Prostate gland (tissue), 2 donors: ENCODE results near the gene TAF4. TPM values are rescaled to one million over a fixed set of nuclear protein-coding genes. Genes with fewer than 3 reads are reported as not detected.
"Not testable (repeated sequence)": the region's sequence is repeated elsewhere in the genome, so short reads cannot be mapped to it uniquely, and the experiment has no call there.

ENCODE experiments used
- DNase-seq: peaks from one replicate; pipeline ENCODE4 v3.0.0-alpha.2; 2019; ENCODE audit warnings: low spot score
- H3K27ac ChIP-seq, 2 donors: fragments of 200-600 bp; sonication (generic); 2 replicates each; pipeline ENCODE4 v1.5.1; 2017 to 2019
- H3K27me3 ChIP-seq: fragments of 200-600 bp; sonication (generic); replicated peaks from 2 replicates; pipeline ENCODE4 v1.5.1; 2019; ENCODE audit not compliant: insufficient read depth
- H3K36me3 ChIP-seq, 2 donors: fragments of 200-600 bp; sonication (generic); 1 replicate in 1 of 2; 2 replicates in 1 of 2; pipeline versions ENCODE4 v1.5.1 to v1.8.1; 2017 to 2019
- H3K4me1 ChIP-seq: fragments of 200-600 bp; sonication (generic); replicated peaks from 2 replicates; pipeline ENCODE4 v1.5.1; 2019
- H3K4me3 ChIP-seq, 2 donors: fragments of 200-600 bp; sonication (generic); 2 replicates each; pipeline ENCODE4 v1.5.1; 2017 to 2019
- H3K9me3 ChIP-seq: fragments of 200-600 bp; sonication (generic); 2 replicates; pipeline ENCODE4 v1.5.1; 2017
- POLR2A ChIP-seq: fragments of 450-650 bp; IDR thresholded peaks from one replicate; pipeline ENCODE4 v1.6.1; 2016; ENCODE audit warnings: antibody characterized with exemption, mild to moderate bottlenecking
- POLR2AphosphoS5 ChIP-seq: sonication (generic); formaldehyde crosslinking; IDR thresholded peaks from one replicate; pipeline ENCODE4 v1.6.1; 2017; ENCODE audit warnings: antibody characterized with exemption
- WGBS: methylation state at CpG from one replicate; pipeline ENCODE4 v1.1.5; 2018; 5-methylcytosine and 5-hydroxymethylcytosine counted together
- intact Hi-C: fragments of 100-400 bp; cut with DNase I; formaldehyde crosslinking; loops from one replicate; pipeline ENCODE4 v1.14.2; 2022
- total RNA-seq, 2 donors: library from RNA; depleted of rRNA; stranded (reverse); fragments of >200 nt; gene quantifications; one replicate each; pipeline ENCODE4 v1.1.0, GENCODE V29; 2016
- TF ChIP-seq, protein P1 (sequence below), 4 experiments: fragments of 200-600 bp in 2 of 4; fragments of 450-650 bp in 2 of 4; sonication (generic) in 2 of 4; IDR thresholded peaks; 1 replicate in 3 of 4; 2 replicates in 1 of 4; pipeline ENCODE4 v1.5.1; 2016 to 2019; ENCODE audit warnings: antibody characterized with exemption in 4 of 4, mild to moderate bottlenecking in 2 of 4, moderate library complexity in 2 of 4

The TAF4 gene
- total RNA-seq, 2 donors from 2014 or later = 19.9 to 57.1 TPM

DNA sequence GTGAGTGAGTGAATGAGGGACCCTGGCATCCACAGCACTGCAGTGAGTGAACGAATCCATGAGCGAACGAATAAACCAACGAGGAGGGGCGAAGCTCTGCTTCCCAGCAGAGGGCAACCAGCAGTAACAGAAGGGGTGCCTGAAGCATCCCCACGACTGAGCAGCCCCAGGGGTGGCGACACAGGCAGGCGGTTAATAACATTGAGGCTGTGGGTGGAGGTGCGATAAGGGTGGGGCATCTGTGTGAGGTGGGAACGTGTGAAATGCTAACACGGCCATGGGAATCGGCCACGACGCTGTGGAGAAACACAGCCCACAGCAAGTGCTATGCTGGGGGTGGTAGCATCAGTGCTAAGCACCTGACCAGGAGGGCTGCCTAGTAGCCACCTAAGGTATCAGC lies 75.9 kb downstream of the TAF4 start:
- H3K36me3 ChIP-seq = no peaks in the 10 kb centered on the region
- no peak overlapping the region for H3K4me3 ChIP-seq
- no peak for DNase-seq
- H3K9me3 ChIP-seq = no peaks in the 10 kb centered on the region
- H3K4me1 ChIP-seq = no peaks in the 10 kb centered on the region
- intact Hi-C loops = no loop called here
- no peaks in the 10 kb centered on the region for H3K27me3 ChIP-seq
- TF ChIP-seq, protein P1, sequence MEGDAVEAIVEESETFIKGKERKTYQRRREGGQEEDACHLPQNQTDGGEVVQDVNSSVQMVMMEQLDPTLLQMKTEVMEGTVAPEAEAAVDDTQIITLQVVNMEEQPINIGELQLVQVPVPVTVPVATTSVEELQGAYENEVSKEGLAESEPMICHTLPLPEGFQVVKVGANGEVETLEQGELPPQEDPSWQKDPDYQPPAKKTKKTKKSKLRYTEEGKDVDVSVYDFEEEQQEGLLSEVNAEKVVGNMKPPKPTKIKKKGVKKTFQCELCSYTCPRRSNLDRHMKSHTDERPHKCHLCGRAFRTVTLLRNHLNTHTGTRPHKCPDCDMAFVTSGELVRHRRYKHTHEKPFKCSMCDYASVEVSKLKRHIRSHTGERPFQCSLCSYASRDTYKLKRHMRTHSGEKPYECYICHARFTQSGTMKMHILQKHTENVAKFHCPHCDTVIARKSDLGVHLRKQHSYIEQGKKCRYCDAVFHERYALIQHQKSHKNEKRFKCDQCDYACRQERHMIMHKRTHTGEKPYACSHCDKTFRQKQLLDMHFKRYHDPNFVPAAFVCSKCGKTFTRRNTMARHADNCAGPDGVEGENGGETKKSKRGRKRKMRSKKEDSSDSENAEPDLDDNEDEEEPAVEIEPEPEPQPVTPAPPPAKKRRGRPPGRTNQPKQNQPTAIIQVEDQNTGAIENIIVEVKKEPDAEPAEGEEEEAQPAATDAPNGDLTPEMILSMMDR (IDR thresholded peaks at IDR 0.05) = no peak
- TF ChIP-seq POLR2AphosphoS5 (no peak), POLR2A (no peak)
- 84% methylated on average over 14 of the region's 14 CpGs for WGBS
- H3K27ac ChIP-seq = no peak overlapping the region

DNA sequence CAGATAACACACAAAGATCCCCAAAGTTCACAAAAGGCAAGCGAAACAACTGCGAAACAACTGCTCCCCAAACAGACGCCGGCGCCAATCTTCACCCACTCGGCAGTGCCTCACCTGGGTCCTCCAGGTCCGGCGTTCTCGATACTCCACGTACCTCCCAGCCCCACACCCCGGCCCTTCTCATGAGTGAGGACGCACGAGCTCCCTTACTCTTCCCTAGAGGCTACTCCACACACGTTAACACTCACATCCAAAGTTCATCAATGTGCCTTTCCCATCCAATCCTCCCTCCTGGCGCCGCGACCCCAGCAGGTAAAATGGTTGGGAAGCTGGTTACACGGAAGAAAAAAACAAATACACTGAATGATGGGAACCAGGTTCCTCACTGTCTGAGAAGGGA lies 77.0 kb downstream of the TAF4 start:
- no peak for DNase-seq
- Histone ChIP-seq H3K4me1 (no peaks in the 10 kb centered on the region), H3K36me3 (no peaks in the 10 kb centered on the region), H3K4me3 (no peak overlapping the region), H3K27me3 (no peaks in the 10 kb centered on the region), H3K27ac (no peak overlapping the region), H3K9me3 (no peaks in the 10 kb centered on the region)
- TF ChIP-seq, protein P1 (IDR thresholded peaks at IDR 0.05) = no peak
- TF ChIP-seq POLR2AphosphoS5 = no peak
- TF ChIP-seq POLR2A = no peak
- intact Hi-C loops = no loop called here
- 95% methylated on average over 18 of the region's 18 CpGs for WGBS

DNA sequence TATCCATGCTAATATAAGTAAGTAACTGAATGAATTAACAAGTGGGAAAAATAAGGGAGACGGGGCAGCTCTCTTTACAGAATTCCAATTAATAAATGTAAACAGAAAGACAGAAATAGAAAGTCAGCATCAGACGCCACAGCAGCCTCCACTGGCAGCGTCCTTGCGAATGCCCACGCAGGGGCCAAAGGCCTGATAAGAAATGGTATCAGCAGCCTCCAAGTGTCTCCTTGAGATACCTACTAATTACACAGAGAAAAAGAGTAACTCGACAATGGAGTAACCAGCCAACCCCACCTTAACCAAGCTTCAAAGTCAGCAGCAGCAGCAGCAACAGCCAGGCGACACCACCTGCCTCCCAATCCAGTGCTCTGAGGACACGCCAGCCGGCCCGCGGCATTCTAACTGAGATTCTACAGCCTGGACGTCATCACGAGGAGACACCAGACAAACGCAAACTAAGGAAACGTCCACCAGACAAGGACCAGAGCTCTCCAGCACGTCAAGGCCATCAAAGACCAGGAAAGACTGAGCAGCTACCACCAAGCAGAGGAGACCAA lies 78.8 kb downstream of the TAF4 start:
- H3K4me1 ChIP-seq = no peaks in the 10 kb centered on the region
- H3K4me3 ChIP-seq = no peak overlapping the region
- intact Hi-C loops = no loop called here
- no peaks in the 10 kb centered on the region for H3K36me3 ChIP-seq
- no peak for DNase-seq
- no peak overlapping the region for H3K27ac ChIP-seq
- no peaks in the 10 kb centered on the region for H3K9me3 ChIP-seq
- 87% methylated on average over 16 of the region's 16 CpGs for WGBS
- TF ChIP-seq POLR2A (no peak), POLR2AphosphoS5 (no peak)
- TF ChIP-seq, protein P1 (IDR thresholded peaks at IDR 0.05) = no peak
- H3K27me3 ChIP-seq = no peaks in the 10 kb centered on the region

DNA sequence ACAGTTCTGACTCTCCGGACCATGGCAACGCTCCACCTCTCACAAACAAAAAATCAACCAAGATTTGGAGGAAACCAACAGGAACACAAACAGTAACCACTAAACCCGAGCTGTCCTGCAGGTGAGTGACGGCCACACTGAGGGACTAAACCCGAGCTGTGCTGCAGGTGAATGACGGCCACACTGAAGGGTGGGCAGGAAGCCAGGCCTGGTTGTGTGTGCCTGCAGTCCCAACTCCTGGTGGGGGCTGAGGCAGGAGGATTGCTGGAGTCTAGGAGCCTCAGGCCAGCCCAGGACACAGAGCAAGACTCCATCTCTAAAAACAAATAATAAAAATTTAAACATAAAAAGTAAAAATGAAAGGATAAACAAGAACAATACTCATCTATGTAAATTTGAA lies 80.6 kb downstream of the TAF4 start:
- no peak for DNase-seq
- Histone ChIP-seq H3K36me3 (no peaks in the 10 kb centered on the region), H3K27me3 (no peaks in the 10 kb centered on the region), H3K4me3 (no peak overlapping the region), H3K4me1 (no peaks in the 10 kb centered on the region), H3K27ac (no peak overlapping the region), H3K9me3 (no peaks in the 10 kb centered on the region)
- intact Hi-C loops = no loop called here
- no peak for TF ChIP-seq POLR2A
- TF ChIP-seq, protein P1 (IDR thresholded peaks at IDR 0.05) = no peak
- no peak for TF ChIP-seq POLR2AphosphoS5
- WGBS = 79% methylated on average over 6 of the region's 6 CpGs

DNA sequence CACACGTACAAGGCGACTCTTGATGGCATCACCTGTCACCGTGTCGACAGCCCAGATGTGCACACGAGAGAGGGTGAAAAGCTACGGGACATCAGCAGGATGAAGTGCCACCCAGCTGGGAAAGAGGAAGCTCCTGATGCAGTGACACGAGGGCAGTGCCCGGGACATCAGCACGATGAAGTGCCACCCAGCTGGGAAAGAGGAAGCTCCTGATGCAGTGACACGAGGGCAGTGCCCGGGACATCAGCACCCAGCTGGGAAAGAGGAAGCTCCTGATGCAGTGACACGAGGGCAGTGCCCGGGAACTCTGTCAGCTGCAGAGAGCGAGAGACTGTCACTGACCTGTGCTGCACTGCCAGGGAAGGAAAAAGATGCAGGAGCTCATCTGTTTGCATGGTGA lies 81.2 kb downstream of the TAF4 start:
- H3K36me3 ChIP-seq, H3K4me1 ChIP-seq, intact Hi-C loops, DNase-seq, H3K27ac ChIP-seq, H3K4me3 ChIP-seq, H3K9me3 ChIP-seq, H3K27me3 ChIP-seq: not testable (repeated sequence)
- 93% methylated on average over 13 of the region's 14 CpGs for whole genome bisulfite sequencing
